ENCODE measurements around the gene FAM156B. TPM values are rescaled to one million over a fixed set of nuclear protein-coding genes. Genes with fewer than 3 reads are reported as not detected.

The FAM156B gene
- total and polyA plus RNA-seq, 9 of the 15 experiments (the other 6 are each of a cell fraction or from before 2014, with no cell fraction given): 0.24 to 32.2 (median 14.2) TPM

Other genes with a start within 250 kb of the FAM156B start
Only the 7 nearest of the 10 such genes appear.
- 67.0 and 73.6 TPM in 2 replicates for gene SSX2B, start 146.1 kb upstream of the FAM156B start, total RNA-seq (2014; rRNA removed)
- 56.8 and 86.3 TPM in 2 replicates for gene SSX2B, start 146.1 kb upstream of the FAM156B start, total RNA-seq (2014; rRNA removed; fragmentation: Illumina TruSeq; extraction: Trizol)
- gene SSX2B, start 146.1 kb upstream of the FAM156B start, total RNA-seq (2015; rRNA removed; fragmentation: Illumina TruSeq; extraction: Trizol): 56.7 and 74.7 TPM in 2 replicates
- 3.3 TPM in 1 of 2 replicates, not detected in the other for gene SSX2B, start 146.1 kb upstream of the FAM156B start, total RNA-seq (2021)
- 1.6 and 5.4 TPM in 2 replicates for gene SSX2B, start 146.1 kb upstream of the FAM156B start, polyA plus RNA-seq (2011; rRNA removed)
- gene SSX2B, start 146.1 kb upstream of the FAM156B start, polyA plus RNA-seq (2014; fragmentation: Illumina TruSeq; extraction: Trizol): 59.2 and 105 TPM in 2 replicates
- gene SSX2B, start 146.1 kb upstream of the FAM156B start, polyA plus RNA-seq (2014; fragmentation: Nextera tagmentation; extraction: Ambion mirVana): 10 to 100 TPM in 1 of 2 experiments, 1 to 10 TPM in 1; 9.0 to 29.7 TPM
- gene SSX2B, start 146.1 kb upstream of the FAM156B start, polyA plus RNA-seq (2014; rRNA removed): 59.2 and 70.2 TPM in 2 replicates
- gene SPANXN5, start 99.9 kb upstream of the FAM156B start, total RNA-seq (2014; rRNA removed): not detected in 2 replicates
- gene SPANXN5, start 99.9 kb upstream of the FAM156B start, total RNA-seq (2014; rRNA removed; fragmentation: Illumina TruSeq; extraction: Trizol): not detected in 2 replicates
- not detected in 2 replicates for gene SPANXN5, start 99.9 kb upstream of the FAM156B start, total RNA-seq (2015; rRNA removed; fragmentation: Illumina TruSeq; extraction: Trizol)
- not detected in 2 replicates for gene SPANXN5, start 99.9 kb upstream of the FAM156B start, total RNA-seq (2021)
- not detected in 2 replicates for gene SPANXN5, start 99.9 kb upstream of the FAM156B start, polyA plus RNA-seq (2011; rRNA removed)
- not detected in 2 replicates for gene SPANXN5, start 99.9 kb upstream of the FAM156B start, polyA plus RNA-seq (2014; fragmentation: Illumina TruSeq; extraction: Trizol)
- not detected for gene SPANXN5, start 99.9 kb upstream of the FAM156B start, polyA plus RNA-seq (2014; fragmentation: Nextera tagmentation; extraction: Ambion mirVana)
- not detected in 2 replicates for gene SPANXN5, start 99.9 kb upstream of the FAM156B start, polyA plus RNA-seq (2014; rRNA removed)
- not detected in 2 replicates for gene XAGE5, start 86.0 kb upstream of the FAM156B start, total RNA-seq (2014; rRNA removed)
- 0.40 TPM in 1 of 2 replicates, not detected in the other for gene XAGE5, start 86.0 kb upstream of the FAM156B start, total RNA-seq (2014; rRNA removed; fragmentation: Illumina TruSeq; extraction: Trizol)
- not detected in 2 replicates for gene XAGE5, start 86.0 kb upstream of the FAM156B start, total RNA-seq (2015; rRNA removed; fragmentation: Illumina TruSeq; extraction: Trizol)
- gene XAGE5, start 86.0 kb upstream of the FAM156B start, total RNA-seq (2021): 0.38 TPM in 1 of 2 replicates, not detected in the other
- not detected in 2 replicates for gene XAGE5, start 86.0 kb upstream of the FAM156B start, polyA plus RNA-seq (2011; rRNA removed)
- 0.52 TPM in 1 of 2 replicates, not detected in the other for gene XAGE5, start 86.0 kb upstream of the FAM156B start, polyA plus RNA-seq (2014; fragmentation: Illumina TruSeq; extraction: Trizol)
- gene XAGE5, start 86.0 kb upstream of the FAM156B start, polyA plus RNA-seq (2014; fragmentation: Nextera tagmentation; extraction: Ambion mirVana): not detected
- not detected in 2 replicates for gene XAGE5, start 86.0 kb upstream of the FAM156B start, polyA plus RNA-seq (2014; rRNA removed)
- gene XAGE3, start 29.2 kb upstream of the FAM156B start, total RNA-seq (2014; rRNA removed): not detected in 2 replicates
- gene XAGE3, start 29.2 kb upstream of the FAM156B start, total RNA-seq (2014; rRNA removed; fragmentation: Illumina TruSeq; extraction: Trizol): not detected in 2 replicates
- not detected in 2 replicates for gene XAGE3, start 29.2 kb upstream of the FAM156B start, total RNA-seq (2015; rRNA removed; fragmentation: Illumina TruSeq; extraction: Trizol)
- not detected in 2 replicates for gene XAGE3, start 29.2 kb upstream of the FAM156B start, total RNA-seq (2021)
- gene XAGE3, start 29.2 kb upstream of the FAM156B start, polyA plus RNA-seq (2011; rRNA removed): not detected in 2 replicates
- not detected in 2 replicates for gene XAGE3, start 29.2 kb upstream of the FAM156B start, polyA plus RNA-seq (2014; fragmentation: Illumina TruSeq; extraction: Trizol)
- gene XAGE3, start 29.2 kb upstream of the FAM156B start, polyA plus RNA-seq (2014; fragmentation: Nextera tagmentation; extraction: Ambion mirVana): under 1 TPM; 0.15 to 0.21 TPM
- not detected in 2 replicates for gene XAGE3, start 29.2 kb upstream of the FAM156B start, polyA plus RNA-seq (2014; rRNA removed)
- gene FAM156A, start 61.2 kb downstream of the FAM156B start, total RNA-seq (2014; rRNA removed): 8.2 and 8.6 TPM in 2 replicates
- gene FAM156A, start 61.2 kb downstream of the FAM156B start, total RNA-seq (2014; rRNA removed; fragmentation: Illumina TruSeq; extraction: Trizol): 7.2 and 9.0 TPM in 2 replicates
- 6.6 and 8.8 TPM in 2 replicates for gene FAM156A, start 61.2 kb downstream of the FAM156B start, total RNA-seq (2015; rRNA removed; fragmentation: Illumina TruSeq; extraction: Trizol)
- gene FAM156A, start 61.2 kb downstream of the FAM156B start, total RNA-seq (2021): 14.5 and 14.8 TPM in 2 replicates
- gene FAM156A, start 61.2 kb downstream of the FAM156B start, polyA plus RNA-seq (2011; rRNA removed): 20.3 and 20.6 TPM in 2 replicates
- gene FAM156A, start 61.2 kb downstream of the FAM156B start, polyA plus RNA-seq (2014; fragmentation: Illumina TruSeq; extraction: Trizol): 13.2 and 13.4 TPM in 2 replicates
- gene FAM156A, start 61.2 kb downstream of the FAM156B start, polyA plus RNA-seq (2014; fragmentation: Nextera tagmentation; extraction: Ambion mirVana): 1 to 10 TPM; 1.9 to 2.9 TPM
- gene FAM156A, start 61.2 kb downstream of the FAM156B start, polyA plus RNA-seq (2014; rRNA removed): 16.7 and 20.3 TPM in 2 replicates
- not detected in 2 replicates for gene GPR173, start 151.5 kb downstream of the FAM156B start, total RNA-seq (2014; rRNA removed)
- not detected in 2 replicates for gene GPR173, start 151.5 kb downstream of the FAM156B start, total RNA-seq (2014; rRNA removed; fragmentation: Illumina TruSeq; extraction: Trizol)
- not detected in 2 replicates for gene GPR173, start 151.5 kb downstream of the FAM156B start, total RNA-seq (2015; rRNA removed; fragmentation: Illumina TruSeq; extraction: Trizol)
- gene GPR173, start 151.5 kb downstream of the FAM156B start, total RNA-seq (2021): not detected in 2 replicates
- gene GPR173, start 151.5 kb downstream of the FAM156B start, polyA plus RNA-seq (2011; rRNA removed): 0.01 TPM in 2 replicates
- gene GPR173, start 151.5 kb downstream of the FAM156B start, polyA plus RNA-seq (2014; fragmentation: Illumina TruSeq; extraction: Trizol): not detected in 2 replicates
- not detected for gene GPR173, start 151.5 kb downstream of the FAM156B start, polyA plus RNA-seq (2014; fragmentation: Nextera tagmentation; extraction: Ambion mirVana)
- gene GPR173, start 151.5 kb downstream of the FAM156B start, polyA plus RNA-seq (2014; rRNA removed): not detected in 2 replicates
- 10.8 and 11.3 TPM in 2 replicates for gene TSPYL2, start 185.0 kb downstream of the FAM156B start, total RNA-seq (2014; rRNA removed)
- 7.4 and 9.8 TPM in 2 replicates for gene TSPYL2, start 185.0 kb downstream of the FAM156B start, total RNA-seq (2014; rRNA removed; fragmentation: Illumina TruSeq; extraction: Trizol)
- gene TSPYL2, start 185.0 kb downstream of the FAM156B start, total RNA-seq (2015; rRNA removed; fragmentation: Illumina TruSeq; extraction: Trizol): 6.5 and 7.2 TPM in 2 replicates
- 10.8 and 12.1 TPM in 2 replicates for gene TSPYL2, start 185.0 kb downstream of the FAM156B start, total RNA-seq (2021)
- 18.6 and 20.0 TPM in 2 replicates for gene TSPYL2, start 185.0 kb downstream of the FAM156B start, polyA plus RNA-seq (2011; rRNA removed)
- gene TSPYL2, start 185.0 kb downstream of the FAM156B start, polyA plus RNA-seq (2014; fragmentation: Illumina TruSeq; extraction: Trizol): 16.8 and 17.1 TPM in 2 replicates
- under 1 TPM; 0.41 to 0.88 TPM for gene TSPYL2, start 185.0 kb downstream of the FAM156B start, polyA plus RNA-seq (2014; fragmentation: Nextera tagmentation; extraction: Ambion mirVana)
- 11.0 and 15.7 TPM in 2 replicates for gene TSPYL2, start 185.0 kb downstream of the FAM156B start, polyA plus RNA-seq (2014; rRNA removed)